Fibroblast of lung (primary cell): ENCODE data around the gene LCN15. TPM values are rescaled to one million over a fixed set of nuclear protein-coding genes. Genes with fewer than 3 reads are reported as not detected.

Source experiments
- DNase-seq, 2 donors: peaks; one replicate each; pipeline versions ENCODE4 v3.0.0 to v3.0.0-alpha.2; 2010; ENCODE audit warnings: low read depth in 2 of 2
- H2AFZ ChIP-seq: 2 replicates; pipeline ENCODE4 v1.5.1; 2012; ENCODE audit warnings: low read length, control low read depth, inconsistent platforms
- H3K27ac ChIP-seq: 2 replicates; pipeline ENCODE4 v1.5.1; 2011; ENCODE audit warnings: low read length, control low read depth; ENCODE audit not compliant: insufficient read depth
- H3K27me3 ChIP-seq: 2 replicates; pipeline ENCODE4 v1.5.1; 2011; ENCODE audit warnings: mild to moderate bottlenecking, low read length; ENCODE audit not compliant: control insufficient read depth, insufficient read depth
- H3K36me3 ChIP-seq: 2 replicates; pipeline ENCODE4 v1.5.1; 2011; ENCODE audit warnings: low read length; ENCODE audit not compliant: control insufficient read depth, insufficient read depth
- H3K4me1 ChIP-seq: 2 replicates; pipeline ENCODE4 v1.5.1; 2011; ENCODE audit warnings: low read length; ENCODE audit not compliant: control insufficient read depth, insufficient read depth; ENCODE audit errors: extremely low read depth
- H3K4me2 ChIP-seq: 2 replicates; pipeline ENCODE4 v1.5.1; 2011; ENCODE audit warnings: low read length, control low read depth; ENCODE audit not compliant: insufficient read depth; ENCODE audit errors: extremely low read depth
- H3K4me3 ChIP-seq, 4 experiments: fragments of 200-600 bp in 1 of 4; sonication (generic) in 1 of 4; replicated peaks in 1 of 4; 2 replicates each; pipeline ENCODE4 v1.5.1; 2011 to 2016; ENCODE audit warnings: low read length in 4 of 4, low read depth in 3 of 4, mild to moderate bottlenecking in 3 of 4, control low read depth in 2 of 4, inconsistent platforms in 1 of 4, mixed read lengths in 1 of 4; ENCODE audit not compliant: insufficient read depth in 1 of 4; ENCODE audit errors: control extremely low read depth in 1 of 4
- H3K79me2 ChIP-seq: 2 replicates; pipeline ENCODE4 v1.5.1; 2012; ENCODE audit warnings: mild to moderate bottlenecking, low read length, inconsistent platforms; ENCODE audit not compliant: control insufficient read depth, insufficient read depth
- H3K9ac ChIP-seq: 2 replicates; pipeline ENCODE4 v1.5.1; 2011; ENCODE audit warnings: mild to moderate bottlenecking, low read length, control low read depth; ENCODE audit not compliant: insufficient read depth
- H3K9me3 ChIP-seq: 2 replicates; pipeline ENCODE4 v1.5.1; 2012; ENCODE audit warnings: low read depth, low read length; ENCODE audit not compliant: control insufficient read depth, insufficient read depth
- H4K20me1 ChIP-seq: 2 replicates; pipeline ENCODE4 v1.5.1; 2011; ENCODE audit warnings: low read length; ENCODE audit not compliant: control insufficient read depth, insufficient read depth; ENCODE audit errors: extremely low read depth
- CTCF ChIP-seq, 2 donors: IDR thresholded peaks in 1 of 2; conservative IDR thresholded peaks in 1 of 2; 1 replicate in 1 of 2; 2 replicates in 1 of 2; pipeline ENCODE4 v1.5.1; 2011 to 2012; ENCODE audit warnings: low read length in 2 of 2, control low read depth in 1 of 2, inconsistent platforms in 1 of 2, low read depth in 1 of 2, mild to moderate bottlenecking in 1 of 2
- EZH2 ChIP-seq: IDR thresholded peaks from 2 replicates; pipeline ENCODE4 v1.5.1; 2012; ENCODE audit warnings: low read length, control low read depth, mild to moderate bottlenecking; ENCODE audit errors: missing control alignments
- polyA plus RNA-seq, 2 donors: library from polyadenylated mRNA; depleted of rRNA in 1 of 2; stranded (reverse) in 1 of 2; unstranded in 1 of 2; fragments of >200 nt; gene quantifications; 2 replicates each; pipeline ENCODE4 v1.2.1, GENCODE V29; 2011 to 2012; ENCODE audit warnings: missing spikeins in 1 of 2
- total RNA-seq: library from RNA; depleted of rRNA; stranded (reverse); fragments of >200 nt; gene quantifications from 2 replicates; pipeline ENCODE4 v1.2.1, GENCODE V29; 2014

LCN15 gene
- total and polyA plus RNA-seq, 2 donors (not counting 1 experiment from before 2014, with no cell fraction given): not detected

GRCh38 chr9:136795000-136795348 lies 30.7 kb upstream of the LCN15 start:
- H3K4me1 ChIP-seq: peaks cover 4% of the 10 kb centered on the region
- peaks cover 4% of the 10 kb centered on the region for H3K79me2 ChIP-seq

DNA sequence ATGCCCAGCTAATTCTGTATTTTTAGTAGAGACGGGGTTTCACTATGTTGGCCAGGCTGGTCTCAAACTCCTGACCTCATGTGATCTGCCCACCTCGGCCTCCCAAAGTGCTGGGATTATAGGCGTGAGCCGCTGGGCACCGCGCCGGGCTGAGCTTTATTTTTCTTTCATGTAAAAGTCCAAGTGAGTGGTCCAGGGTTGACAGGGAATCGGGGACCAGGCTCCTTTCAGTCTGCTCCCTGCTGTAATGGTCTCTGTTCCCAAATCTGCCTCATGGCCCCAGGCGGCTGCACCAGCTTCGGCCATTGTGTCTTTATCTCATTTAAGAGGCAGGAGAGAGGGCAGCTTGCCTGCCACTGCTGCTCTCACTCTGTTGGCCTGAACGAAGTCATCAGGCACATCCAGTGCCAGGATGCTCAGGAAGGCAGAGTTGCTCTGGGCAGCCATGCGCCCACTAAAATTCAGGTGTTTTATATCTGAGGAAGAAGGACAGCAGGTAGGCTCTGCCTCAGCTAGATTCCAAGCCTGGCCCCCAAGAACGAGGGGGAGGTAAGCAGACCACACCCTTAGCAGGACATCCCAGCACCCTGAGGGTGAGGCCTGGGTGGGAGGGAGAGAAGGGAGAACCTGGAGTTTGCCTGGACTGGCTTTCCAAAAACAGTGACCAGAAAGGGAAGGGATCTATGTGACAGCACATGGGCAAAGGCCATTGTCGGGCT lies 30.1 kb upstream of the LCN15 start:
- no peak for TF ChIP-seq CTCF (conservative IDR thresholded peaks at IDR 0.05 in 1 of 2, IDR thresholded peaks at IDR 0.05 in 1 of 2; ENCODE audit: low read depth in 1 of 2, low read length in 2 of 2)
- H3K36me3 ChIP-seq: peaks cover 2% of the 10 kb centered on the region
- H3K9ac ChIP-seq: no peak overlapping the region
- DNase-seq: no peak
- no peaks in the 10 kb centered on the region for H4K20me1 ChIP-seq
- H3K9me3 ChIP-seq: no peaks in the 10 kb centered on the region
- no peak overlapping the region for H3K4me3 ChIP-seq
- peaks cover 4% of the 10 kb centered on the region for H3K79me2 ChIP-seq
- no peak overlapping the region for H3K27ac ChIP-seq
- H3K27me3 ChIP-seq: peaks cover 20% of the 10 kb centered on the region
- no peak overlapping the region for H3K4me2 ChIP-seq
- H2AFZ ChIP-seq: no peak overlapping the region
- H3K4me1 ChIP-seq: peaks cover 4% of the 10 kb centered on the region

More at GRCh38 chr9:136795000-136795348, 30.7 kb upstream of the LCN15 start:
- no peak overlapping the region for H2AFZ ChIP-seq
- no peak overlapping the region for H3K4me2 ChIP-seq
- no peak overlapping the region for H3K4me3 ChIP-seq
- peaks cover 20% of the 10 kb centered on the region for H3K27me3 ChIP-seq
- no peaks in the 10 kb centered on the region for H3K9me3 ChIP-seq
- no peaks in the 10 kb centered on the region for H4K20me1 ChIP-seq
- H3K36me3 ChIP-seq: peaks cover 2% of the 10 kb centered on the region
- no peak overlapping the region for H3K9ac ChIP-seq
- DNase-seq: no peak
- TF ChIP-seq CTCF (conservative IDR thresholded peaks at IDR 0.05 in 1 of 2, IDR thresholded peaks at IDR 0.05 in 1 of 2; ENCODE audit: low read depth in 1 of 2, low read length in 2 of 2): no peak
- TF ChIP-seq EZH2: no peak
- H3K27ac ChIP-seq: no peak overlapping the region

GRCh38 chr9:136793086-136793946 lies 29.0 kb upstream of the LCN15 start:
- Histone ChIP-seq H3K4me3 (no peak overlapping the region), H3K4me1 (peaks cover 4% of the 10 kb centered on the region), H3K4me2 (no peak overlapping the region), H3K79me2 (peaks cover 4% of the 10 kb centered on the region), H3K27ac (no peak overlapping the region), H3K36me3 (peaks cover 2% of the 10 kb centered on the region), H3K9ac (no peak overlapping the region), H3K9me3 (no peaks in the 10 kb centered on the region), H3K27me3 (peaks cover 10% of the 10 kb centered on the region), H2AFZ (no peak overlapping the region), H4K20me1 (no peaks in the 10 kb centered on the region)
- no peak for DNase-seq
- no peak for TF ChIP-seq CTCF (conservative IDR thresholded peaks at IDR 0.05 in 1 of 2, IDR thresholded peaks at IDR 0.05 in 1 of 2; ENCODE audit: low read depth in 1 of 2, low read length in 2 of 2)
- no peak for TF ChIP-seq EZH2
